ENCODE results near the gene TGFA.
A peak's percentile ranks its signal among the peaks of the same experiment; 100 is the strongest.

TGFA gene

DNA sequence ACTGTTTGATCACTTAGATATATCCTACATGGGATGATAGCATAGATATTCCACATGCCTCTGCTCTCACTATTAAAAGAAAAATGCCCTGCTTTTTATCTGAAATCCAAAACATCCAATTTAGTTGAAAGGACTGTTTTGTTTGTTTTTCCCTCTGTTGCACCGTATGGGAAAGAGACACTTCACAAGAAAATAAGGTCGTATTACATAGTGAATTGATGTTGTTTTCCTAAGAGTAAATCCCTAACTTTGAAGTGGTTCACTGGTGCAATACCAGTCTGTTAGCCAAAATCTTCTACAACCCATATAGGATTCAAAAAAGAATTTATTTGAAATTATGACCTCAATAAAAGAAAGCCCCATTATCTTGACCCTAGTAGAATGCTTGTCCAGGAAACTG, 18.1 kb downstream of the TGFA start (continued):
- no peak for TF ChIP-seq ZNF302 (tag by site-specific recombination; IDR thresholded peaks at IDR 0.05; ENCODE audit: low read depth)
- no peak for TF ChIP-seq TRIM28 (IDR thresholded peaks at IDR 0.05; ENCODE audit: borderline replicate concordance, low read length)
- no peak for TF ChIP-seq ZNF354C (tag by site-specific recombination; IDR thresholded peaks at IDR 0.05; ENCODE audit: borderline replicate concordance, low read depth)

DNA sequence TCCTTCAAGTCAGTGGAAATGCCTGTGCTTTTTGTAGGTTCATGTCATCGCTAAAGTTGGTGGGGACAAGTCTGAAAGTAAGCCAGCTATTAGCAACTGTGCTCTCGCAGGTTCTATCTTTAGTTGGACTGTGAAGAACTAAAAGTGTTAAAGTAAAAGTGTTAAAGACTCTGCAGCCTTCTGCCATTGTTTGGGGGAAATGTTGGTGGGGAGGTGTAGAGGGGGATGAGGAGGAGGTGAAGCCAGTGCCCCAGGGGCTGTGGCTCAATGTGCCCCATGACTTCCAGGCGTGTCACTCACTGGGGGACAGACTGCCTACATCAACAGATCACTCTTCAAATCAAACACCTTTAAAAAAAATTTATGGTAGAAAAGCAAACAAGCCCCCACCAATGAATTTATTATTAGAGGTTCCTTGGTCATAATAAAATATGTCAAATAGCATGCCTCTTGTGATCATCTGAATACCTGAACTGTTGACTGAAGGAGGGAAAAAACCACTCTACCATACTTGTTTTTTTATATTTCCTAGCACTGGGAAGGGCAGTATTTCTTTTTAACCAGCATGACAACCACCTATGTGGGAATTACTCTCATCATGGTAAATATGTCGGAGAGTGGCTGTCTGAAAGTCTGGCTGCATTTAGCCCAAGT, 19.3 kb downstream of the TGFA start:
- TF ChIP-seq ZNF561 (tag by site-specific recombination; IDR thresholded peaks at IDR 0.05; ENCODE audit: borderline replicate concordance) (no peak), TRIM28 (IDR thresholded peaks at IDR 0.05; ENCODE audit: borderline replicate concordance, low read length) (no peak), ZNF239 (tag by site-specific recombination; IDR thresholded peaks at IDR 0.05) (no peak), ZBTB8A (tag by site-specific recombination; IDR thresholded peaks at IDR 0.05) (no peak), ZNF521 (tag by site-specific recombination; IDR thresholded peaks at IDR 0.05) (no peak), ZNF19 (tag by site-specific recombination; IDR thresholded peaks at IDR 0.05; ENCODE audit: low read depth) (no peak), GFI1B (tag by site-specific recombination; IDR thresholded peaks at IDR 0.05) (no peak), ZNF830 (tag by site-specific recombination; IDR thresholded peaks at IDR 0.05; ENCODE audit: low read depth) (no peak), YY1 (tag by site-specific recombination; IDR thresholded peaks at IDR 0.05) (no peak), ZNF626 (tag by site-specific recombination; IDR thresholded peaks at IDR 0.05) (no peak)
- ChIA-PET CTCF (no interaction called here), POLR2A (no interaction called here)
- H3K36me3 ChIP-seq (ENCODE audit: control insufficient read depth in 2 of 2, insufficient read depth in 1 of 2, low read length in 2 of 2): no peaks in the 10 kb centered on the region
- no peak overlapping the region for H3K27ac ChIP-seq (ENCODE audit: extremely low read depth, low read depth, low read length)
- H3K4me3 ChIP-seq (ENCODE audit: low read depth, low read length): no peak overlapping the region
- 0 out of 2 replicates have a peak, but pooled peaks cover 2% of the 10 kb centered on the region for H3K4me1 ChIP-seq (ENCODE audit: control insufficient read depth, insufficient read depth, low read length)
- no peaks in the 10 kb centered on the region; the same call in 1 of the 2 replicates for H3K9me3 ChIP-seq (ENCODE audit: control insufficient read depth, insufficient read depth, low read depth, low read length)

DNA sequence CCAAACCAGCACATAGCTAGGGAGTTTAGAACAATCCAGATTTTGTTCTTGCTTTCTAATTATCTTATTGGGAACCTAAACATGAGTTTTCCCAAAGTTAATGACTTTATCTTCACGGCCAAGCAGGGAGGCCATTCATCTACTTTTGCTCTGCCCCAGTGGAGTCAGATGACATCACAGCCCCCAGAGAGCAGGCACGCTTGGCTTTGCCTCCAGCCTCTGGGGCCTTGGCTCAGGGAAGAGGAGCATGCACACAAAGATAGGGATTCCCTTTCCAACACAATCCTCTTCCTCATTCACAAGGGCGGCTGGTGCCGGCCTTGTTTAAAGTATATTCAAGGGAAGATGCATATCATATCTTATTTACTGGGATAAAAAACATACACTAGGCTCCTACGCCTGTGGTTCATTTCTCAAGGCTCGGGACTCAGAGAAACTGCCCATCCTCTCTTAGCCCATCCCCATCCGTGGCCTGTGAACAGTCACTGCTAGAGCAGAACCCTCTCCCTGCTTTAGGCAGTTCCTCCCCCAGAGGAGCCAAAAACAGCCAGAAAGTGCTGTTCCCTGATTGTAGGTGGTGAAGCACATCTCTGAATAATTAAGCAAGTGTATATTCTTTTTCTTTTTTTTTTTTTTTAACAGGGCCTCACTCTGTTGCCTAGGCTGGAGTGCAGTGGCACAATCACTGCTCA, 21.2 kb downstream of the TGFA start:
- Histone ChIP-seq H3K9me3 (ENCODE audit: control insufficient read depth, insufficient read depth, low read depth, low read length) (no peaks in the 10 kb centered on the region; the same call in 1 of the 2 replicates), H3K36me3 (ENCODE audit: control insufficient read depth in 2 of 2, insufficient read depth in 1 of 2, low read length in 2 of 2) (no peaks in the 10 kb centered on the region), H3K4me3 (ENCODE audit: low read depth, low read length) (no peak overlapping the region), H3K27ac (ENCODE audit: extremely low read depth, low read depth, low read length) (no peak overlapping the region), H3K4me1 (ENCODE audit: control insufficient read depth, insufficient read depth, low read length) (0 out of 2 replicates have a peak, but pooled peaks cover 2% of the 10 kb centered on the region)
- ChIA-PET CTCF (no interaction called here), POLR2A (no interaction called here)
- TF ChIP-seq MZF1 (tag by site-specific recombination; IDR thresholded peaks at IDR 0.05; ENCODE audit: borderline replicate concordance) (peak; percentile 24; the same call in 1 of the 2 replicates), GLIS1 (tag by site-specific recombination; IDR thresholded peaks at IDR 0.05) (peak; percentile 49), ZBTB8A (tag by site-specific recombination; IDR thresholded peaks at IDR 0.05) (no peak), ZBTB17 (tag by site-specific recombination; IDR thresholded peaks at IDR 0.05) (peak; percentile 51; the same call in 1 of the 2 replicates)
- TF ChIP-seq, protein P1, sequence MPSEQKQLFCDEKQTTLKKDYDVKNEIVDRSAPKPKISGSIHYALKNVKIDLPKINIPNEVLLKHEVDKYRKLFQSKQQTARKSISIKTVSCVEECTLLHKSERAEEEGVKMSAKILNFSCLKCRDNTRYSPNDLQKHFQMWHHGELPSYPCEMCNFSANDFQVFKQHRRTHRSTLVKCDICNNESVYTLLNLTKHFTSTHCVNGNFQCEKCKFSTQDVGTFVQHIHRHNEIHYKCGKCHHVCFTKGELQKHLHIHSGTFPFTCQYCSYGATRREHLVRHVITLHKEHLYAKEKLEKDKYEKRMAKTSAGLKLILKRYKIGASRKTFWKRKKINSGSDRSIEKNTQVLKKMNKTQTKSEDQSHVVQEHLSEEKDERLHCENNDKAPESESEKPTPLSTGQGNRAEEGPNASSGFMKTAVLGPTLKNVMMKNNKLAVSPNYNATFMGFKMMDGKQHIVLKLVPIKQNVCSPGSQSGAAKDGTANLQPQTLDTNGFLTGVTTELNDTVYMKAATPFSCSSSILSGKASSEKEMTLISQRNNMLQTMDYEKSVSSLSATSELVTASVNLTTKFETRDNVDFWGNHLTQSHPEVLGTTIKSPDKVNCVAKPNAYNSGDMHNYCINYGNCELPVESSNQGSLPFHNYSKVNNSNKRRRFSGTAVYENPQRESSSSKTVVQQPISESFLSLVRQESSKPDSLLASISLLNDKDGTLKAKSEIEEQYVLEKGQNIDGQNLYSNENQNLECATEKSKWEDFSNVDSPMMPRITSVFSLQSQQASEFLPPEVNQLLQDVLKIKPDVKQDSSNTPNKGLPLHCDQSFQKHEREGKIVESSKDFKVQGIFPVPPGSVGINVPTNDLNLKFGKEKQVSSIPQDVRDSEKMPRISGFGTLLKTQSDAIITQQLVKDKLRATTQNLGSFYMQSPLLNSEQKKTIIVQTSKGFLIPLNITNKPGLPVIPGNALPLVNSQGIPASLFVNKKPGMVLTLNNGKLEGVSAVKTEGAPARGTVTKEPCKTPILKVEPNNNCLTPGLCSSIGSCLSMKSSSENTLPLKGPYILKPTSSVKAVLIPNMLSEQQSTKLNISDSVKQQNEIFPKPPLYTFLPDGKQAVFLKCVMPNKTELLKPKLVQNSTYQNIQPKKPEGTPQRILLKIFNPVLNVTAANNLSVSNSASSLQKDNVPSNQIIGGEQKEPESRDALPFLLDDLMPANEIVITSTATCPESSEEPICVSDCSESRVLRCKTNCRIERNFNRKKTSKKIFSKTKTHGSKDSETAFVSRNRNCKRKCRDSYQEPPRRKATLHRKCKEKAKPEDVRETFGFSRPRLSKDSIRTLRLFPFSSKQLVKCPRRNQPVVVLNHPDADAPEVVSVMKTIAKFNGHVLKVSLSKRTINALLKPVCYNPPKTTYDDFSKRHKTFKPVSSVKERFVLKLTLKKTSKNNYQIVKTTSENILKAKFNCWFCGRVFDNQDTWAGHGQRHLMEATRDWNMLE (tag by site-specific recombination; conservative IDR thresholded peaks at IDR 0.05; ENCODE audit: low read depth): 0 out of 2 replicates have a peak, but pooled peaks have one; percentile 31
- TF ChIP-seq, protein P2, sequence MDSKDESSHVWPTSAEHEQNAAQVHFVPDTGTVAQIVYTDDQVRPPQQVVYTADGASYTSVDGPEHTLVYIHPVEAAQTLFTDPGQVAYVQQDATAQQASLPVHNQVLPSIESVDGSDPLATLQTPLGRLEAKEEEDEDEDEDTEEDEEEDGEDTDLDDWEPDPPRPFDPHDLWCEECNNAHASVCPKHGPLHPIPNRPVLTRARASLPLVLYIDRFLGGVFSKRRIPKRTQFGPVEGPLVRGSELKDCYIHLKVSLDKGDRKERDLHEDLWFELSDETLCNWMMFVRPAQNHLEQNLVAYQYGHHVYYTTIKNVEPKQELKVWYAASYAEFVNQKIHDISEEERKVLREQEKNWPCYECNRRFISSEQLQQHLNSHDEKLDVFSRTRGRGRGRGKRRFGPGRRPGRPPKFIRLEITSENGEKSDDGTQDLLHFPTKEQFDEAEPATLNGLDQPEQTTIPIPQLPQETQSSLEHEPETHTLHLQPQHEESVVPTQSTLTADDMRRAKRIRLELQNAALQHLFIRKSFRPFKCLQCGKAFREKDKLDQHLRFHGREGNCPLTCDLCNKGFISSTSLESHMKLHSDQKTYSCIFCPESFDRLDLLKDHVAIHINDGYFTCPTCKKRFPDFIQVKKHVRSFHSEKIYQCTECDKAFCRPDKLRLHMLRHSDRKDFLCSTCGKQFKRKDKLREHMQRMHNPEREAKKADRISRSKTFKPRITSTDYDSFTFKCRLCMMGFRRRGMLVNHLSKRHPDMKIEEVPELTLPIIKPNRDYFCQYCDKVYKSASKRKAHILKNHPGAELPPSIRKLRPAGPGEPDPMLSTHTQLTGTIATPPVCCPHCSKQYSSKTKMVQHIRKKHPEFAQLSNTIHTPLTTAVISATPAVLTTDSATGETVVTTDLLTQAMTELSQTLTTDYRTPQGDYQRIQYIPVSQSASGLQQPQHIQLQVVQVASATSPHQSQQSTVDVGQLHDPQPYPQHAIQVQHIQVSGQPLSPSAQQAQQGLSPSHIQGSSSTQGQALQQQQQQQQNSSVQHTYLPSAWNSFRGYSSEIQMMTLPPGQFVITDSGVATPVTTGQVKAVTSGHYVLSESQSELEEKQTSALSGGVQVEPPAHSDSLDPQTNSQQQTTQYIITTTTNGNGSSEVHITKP (tag by site-specific recombination; IDR thresholded peaks at IDR 0.05): 0 out of 2 replicates have a peak, but pooled peaks have one; percentile 13

Measured in HEK293 (cell line).